H1 (cell line): ENCODE results near the gene OR13G1. TPM values are rescaled to one million over a fixed set of nuclear protein-coding genes. Genes with fewer than 3 reads are reported as not detected.

ENCODE experiments used
- ASH2L ChIP-seq: fragments of 200-600, 300-600 bp; sonication (generic); IDR thresholded peaks from one replicate; pipeline ENCODE4 v1.7.1; 2017; ENCODE audit warnings: low read length
- BRCA1 ChIP-seq: IDR thresholded peaks from 2 replicates; pipeline ENCODE4 v1.6.1; 2012; ENCODE audit warnings: low read depth, low read length, improper control_type of control experiment
- CBX8 ChIP-seq: fragments of 300-800, 300-1000 bp; sonication (generic); IDR thresholded peaks from 2 replicates; pipeline ENCODE4 v1.7.1; 2016; ENCODE audit warnings: low read depth, low read length, borderline replicate concordance
- CEBPB ChIP-seq: IDR thresholded peaks from 2 replicates; pipeline ENCODE4 v1.6.1; 2012; ENCODE audit warnings: low read depth, low read length
- HDAC2 ChIP-seq, 2 experiments: fragments of 300-600 bp in 1 of 2; sonication (generic) in 1 of 2; IDR thresholded peaks; 2 replicates each; pipeline ENCODE4 v1.6.1; 2011 to 2012; ENCODE audit warnings: low read depth in 2 of 2, low read length in 2 of 2, mild to moderate bottlenecking in 2 of 2, moderate library complexity in 2 of 2, borderline replicate concordance in 1 of 2, inconsistent platforms in 1 of 2
- RFX5 ChIP-seq: IDR thresholded peaks from 2 replicates; pipeline ENCODE4 v1.6.1; 2011; ENCODE audit warnings: low read depth, low read length, improper control_type of control experiment, borderline replicate concordance
- RNF2 ChIP-seq: fragments of 200-900, 300-1000 bp; sonication (generic); IDR thresholded peaks from 2 replicates; pipeline ENCODE4 v1.7.1; 2016; ENCODE audit warnings: borderline replicate concordance, low read depth, mild to moderate bottlenecking, antibody characterized with exemption, low read length; ENCODE audit not compliant: poor library complexity, severe bottlenecking; ENCODE audit errors: missing control alignments
- RXRA ChIP-seq: IDR thresholded peaks from 2 replicates; pipeline ENCODE4 v1.6.1; 2011; ENCODE audit warnings: low read depth, mild to moderate bottlenecking, low read length, moderate library complexity; ENCODE audit not compliant: insufficient read depth
- SIX5 ChIP-seq: IDR thresholded peaks from 2 replicates; pipeline ENCODE4 v1.6.1; 2011; ENCODE audit warnings: mild to moderate bottlenecking, low read depth, low read length
- SP4 ChIP-seq: IDR thresholded peaks from 2 replicates; pipeline ENCODE4 v1.6.1; 2012; ENCODE audit warnings: low read length, inconsistent platforms
- TCF12 ChIP-seq: IDR thresholded peaks from 2 replicates; pipeline ENCODE4 v1.6.1; 2011; ENCODE audit warnings: low read depth, mild to moderate bottlenecking, low read length
- polyA plus RNA-seq, 7 experiments: library from polyadenylated mRNA; depleted of rRNA in 3 of 7; stranded (reverse) in 5 of 7; unstranded in 2 of 7; fragments of >200 nt in 5 of 7; fragments of 200-250 nt in 2 of 7; gene quantifications; 1 replicate in 5 of 7; 2 replicates in 1 of 7; 4 replicates in 1 of 7; pipeline versions ENCODE4 v1.2.1 to v1.2.3, GENCODE V29; 2011 to 2013; ENCODE audit warnings: missing spikeins in 2 of 7, mixed read lengths in 2 of 7
- total RNA-seq: library from RNA; stranded (reverse); fragmentation: NEBNext Ultra II Directional; extraction: Animal tissue kit (Norgen Biotek cat#: 25700); gene quantifications from 2 replicates; pipeline ENCODE4 v1.2.1, GENCODE V29; 2021

The OR13G1 gene
- total and polyA plus RNA-seq, 2 of the 8 experiments (the other 6 are each of a cell fraction or from before 2014, with no cell fraction given): not detected

GRCh38 chr1:247639381-247639981 is 40.1 kb downstream of the OR13G1 start (continued):
- no peak for TF ChIP-seq RNF2
- no peak for TF ChIP-seq BRCA1
- no peak for TF ChIP-seq ASH2L
- TF ChIP-seq CBX8: no peak
- no peak for TF ChIP-seq HDAC2 (IDR thresholded peaks at IDR 0.05; ENCODE audit: borderline replicate concordance in 1 of 2, low read depth in 2 of 2, low read length in 2 of 2)
- no peak for TF ChIP-seq TCF12
- no peak for TF ChIP-seq RFX5
- TF ChIP-seq CEBPB: no peak
- no peak for TF ChIP-seq SP4
- no peak for TF ChIP-seq SIX5
- no peak for TF ChIP-seq RXRA
